Measurements from ENCODE around the gene HVCN1.

HVCN1 gene

DNA sequence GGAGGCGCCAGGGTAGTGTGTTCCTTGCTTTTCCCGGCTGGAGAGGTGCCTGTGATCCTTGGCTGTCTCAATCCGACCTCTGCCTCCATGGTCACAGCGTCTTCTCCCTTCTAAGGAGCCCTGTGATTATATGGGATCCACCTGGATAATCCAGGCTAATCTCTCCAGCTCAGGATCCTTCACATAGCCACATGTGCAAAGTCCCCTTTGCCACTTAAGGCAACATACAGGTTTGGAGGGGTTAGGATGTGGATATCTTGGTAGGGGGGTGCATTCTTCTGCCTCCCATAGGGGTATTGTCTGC lies 1.2 kb upstream of the HVCN1 start:
- no peak for DNase-seq (ENCODE audit: low read depth)
- TF ChIP-seq, protein P1, sequence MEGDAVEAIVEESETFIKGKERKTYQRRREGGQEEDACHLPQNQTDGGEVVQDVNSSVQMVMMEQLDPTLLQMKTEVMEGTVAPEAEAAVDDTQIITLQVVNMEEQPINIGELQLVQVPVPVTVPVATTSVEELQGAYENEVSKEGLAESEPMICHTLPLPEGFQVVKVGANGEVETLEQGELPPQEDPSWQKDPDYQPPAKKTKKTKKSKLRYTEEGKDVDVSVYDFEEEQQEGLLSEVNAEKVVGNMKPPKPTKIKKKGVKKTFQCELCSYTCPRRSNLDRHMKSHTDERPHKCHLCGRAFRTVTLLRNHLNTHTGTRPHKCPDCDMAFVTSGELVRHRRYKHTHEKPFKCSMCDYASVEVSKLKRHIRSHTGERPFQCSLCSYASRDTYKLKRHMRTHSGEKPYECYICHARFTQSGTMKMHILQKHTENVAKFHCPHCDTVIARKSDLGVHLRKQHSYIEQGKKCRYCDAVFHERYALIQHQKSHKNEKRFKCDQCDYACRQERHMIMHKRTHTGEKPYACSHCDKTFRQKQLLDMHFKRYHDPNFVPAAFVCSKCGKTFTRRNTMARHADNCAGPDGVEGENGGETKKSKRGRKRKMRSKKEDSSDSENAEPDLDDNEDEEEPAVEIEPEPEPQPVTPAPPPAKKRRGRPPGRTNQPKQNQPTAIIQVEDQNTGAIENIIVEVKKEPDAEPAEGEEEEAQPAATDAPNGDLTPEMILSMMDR (conservative IDR thresholded peaks at IDR 0.05; ENCODE audit: control insufficient read depth, insufficient read depth, low read depth, low read length): no peak
- H3K4me3 ChIP-seq (ENCODE audit: control insufficient read depth, low read depth, low read length): no peak overlapping the region

DNA sequence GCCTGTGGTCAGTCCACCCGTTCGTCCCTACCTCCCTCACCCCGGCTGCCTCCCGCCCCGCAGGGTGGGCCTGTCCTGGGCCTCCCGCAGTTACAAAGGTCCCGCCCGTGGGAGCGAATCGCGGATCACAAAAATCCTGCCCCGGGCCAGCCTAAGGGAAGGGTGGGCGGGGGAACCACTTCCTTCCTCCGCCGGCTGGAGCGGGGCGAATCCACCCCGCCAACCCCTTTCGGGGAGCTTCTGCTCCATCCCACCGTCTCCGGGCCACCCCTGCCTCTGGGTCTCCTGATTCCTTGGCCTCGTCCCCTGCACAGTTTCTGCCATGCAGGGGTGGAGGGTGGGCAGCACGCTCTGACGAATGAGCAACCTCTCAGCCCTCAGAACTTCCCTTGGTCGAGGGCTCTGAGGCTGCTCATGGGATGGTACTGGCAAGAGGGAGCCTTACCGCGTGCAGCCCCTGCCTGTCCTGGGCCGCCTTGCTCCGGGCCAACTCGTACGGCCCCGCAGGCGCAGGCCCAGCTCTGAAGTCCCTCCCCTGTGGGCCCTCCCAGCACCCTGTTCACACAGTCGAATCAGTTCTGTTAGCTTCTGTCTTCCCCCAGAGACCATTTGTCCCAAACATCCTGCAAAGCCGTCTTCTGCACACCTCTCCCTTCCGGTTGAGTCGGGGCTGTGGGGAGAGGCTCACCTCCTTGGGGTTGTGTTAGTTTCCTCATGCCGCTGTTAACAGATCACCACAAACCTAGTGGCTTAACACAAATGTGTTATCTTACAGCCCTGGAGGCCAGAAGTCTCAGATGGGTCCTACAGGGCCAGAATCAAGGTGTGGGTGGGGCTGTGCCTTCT lies 589 bp upstream of the HVCN1 start:
- TF ChIP-seq, protein P1 (conservative IDR thresholded peaks at IDR 0.05; ENCODE audit: control insufficient read depth, insufficient read depth, low read depth, low read length): no peak
- H3K4me3 ChIP-seq (ENCODE audit: control insufficient read depth, low read depth, low read length): peak overlapping the region; percentile 43
- DNase-seq (ENCODE audit: low read depth): peak; percentile 16

DNA sequence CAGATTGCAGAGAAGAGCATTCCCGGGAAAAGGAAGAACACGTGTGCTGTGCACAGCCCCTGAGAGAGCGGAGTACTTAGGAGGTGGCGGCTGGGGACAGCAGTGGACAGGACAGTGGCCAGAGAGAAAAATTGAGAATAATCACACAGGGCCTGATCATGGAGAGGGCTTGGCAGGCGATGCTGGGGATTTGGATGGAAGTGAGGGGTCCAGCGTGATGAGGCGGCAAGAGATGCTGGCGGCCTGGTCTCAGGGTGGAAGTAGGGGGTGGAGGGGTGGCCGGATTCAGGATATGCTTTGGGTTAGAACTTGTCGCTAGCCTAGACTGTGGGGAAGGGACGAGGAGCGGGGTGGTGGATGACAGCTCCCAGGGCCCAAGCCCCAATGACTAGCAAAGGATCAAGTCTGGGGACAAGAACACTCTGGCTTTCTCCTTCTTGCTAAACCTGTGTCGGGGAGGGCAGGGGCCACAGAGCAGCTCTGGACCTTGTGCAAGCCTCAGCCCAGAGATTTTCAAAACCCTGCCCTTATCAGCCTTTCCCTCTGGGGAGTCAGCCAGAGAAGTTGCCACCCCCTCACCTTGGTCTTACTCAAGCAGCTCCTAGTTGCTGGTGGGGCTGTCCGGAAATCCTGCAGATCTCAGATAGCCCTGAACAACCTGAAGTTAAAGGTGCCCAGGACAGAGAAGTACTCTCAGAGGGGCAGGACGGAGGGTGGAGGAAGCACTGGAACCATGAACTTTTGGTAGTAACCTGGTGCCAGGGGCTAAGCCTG lies 1.3 kb downstream of the HVCN1 start:
- DNase-seq (ENCODE audit: low read depth): no peak
- TF ChIP-seq, protein P1 (conservative IDR thresholded peaks at IDR 0.05; ENCODE audit: control insufficient read depth, insufficient read depth, low read depth, low read length): no peak
- no peak overlapping the region for H3K4me3 ChIP-seq (ENCODE audit: control insufficient read depth, low read depth, low read length)

DNA sequence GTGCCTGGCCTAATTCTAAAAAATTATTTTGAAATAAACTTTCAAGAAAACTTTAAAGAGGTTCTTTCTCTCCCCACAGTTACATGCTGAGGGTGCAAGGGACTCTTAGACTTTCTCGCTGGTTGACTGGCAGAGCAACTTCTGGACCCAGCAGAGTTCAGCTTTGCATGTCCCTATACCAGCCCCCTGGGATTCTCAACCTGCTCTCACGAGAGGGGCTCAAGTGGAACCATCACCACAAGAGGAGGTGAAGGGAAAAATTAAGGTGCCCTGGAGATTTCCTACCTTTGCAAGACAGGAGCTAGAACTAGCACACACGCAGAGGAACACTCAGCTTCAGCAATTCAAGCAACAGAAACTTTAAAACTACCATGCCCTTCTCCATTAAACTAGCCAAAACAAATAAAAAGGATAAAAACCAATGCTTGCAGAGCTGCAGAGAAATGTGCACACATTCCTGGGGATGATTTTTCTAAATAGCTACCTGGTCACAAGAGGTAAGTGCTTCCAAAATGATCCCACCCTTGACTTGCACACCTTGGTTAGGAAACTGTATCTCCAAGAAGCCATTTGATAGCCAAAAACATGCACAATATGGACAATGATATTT lies 2.5 kb downstream of the HVCN1 start:
- no peak for DNase-seq (ENCODE audit: low read depth)
- H3K4me3 ChIP-seq (ENCODE audit: control insufficient read depth, low read depth, low read length): no peak overlapping the region
- TF ChIP-seq, protein P1 (conservative IDR thresholded peaks at IDR 0.05; ENCODE audit: control insufficient read depth, insufficient read depth, low read depth, low read length): no peak

DNA sequence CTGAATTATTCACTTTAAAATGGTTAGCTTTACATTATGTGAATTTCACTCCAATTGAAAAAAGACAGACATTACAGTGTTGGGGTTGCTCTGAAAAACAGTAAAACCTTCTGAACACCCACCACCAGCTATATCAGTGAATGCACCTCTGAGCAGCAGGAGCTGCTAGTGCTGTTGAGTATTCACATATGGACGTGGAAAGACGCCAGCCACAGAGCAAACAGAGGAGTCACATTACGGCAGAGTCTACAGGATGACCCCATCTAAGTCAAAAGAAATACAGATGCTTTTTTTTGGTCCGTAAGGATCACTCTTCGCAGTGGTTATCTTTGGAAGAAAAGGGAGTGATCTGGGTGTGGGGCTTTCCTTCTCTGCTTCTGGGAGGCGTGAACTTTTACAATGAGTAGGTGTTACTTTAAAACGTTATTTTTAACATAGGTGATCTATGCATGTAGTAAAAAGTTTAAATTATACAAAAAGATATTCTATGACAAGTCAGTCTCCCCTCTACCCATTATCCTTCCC lies 4.5 kb downstream of the HVCN1 start:
- TF ChIP-seq, protein P1 (conservative IDR thresholded peaks at IDR 0.05; ENCODE audit: control insufficient read depth, insufficient read depth, low read depth, low read length): no peak
- no peak for DNase-seq (ENCODE audit: low read depth)
- H3K4me3 ChIP-seq (ENCODE audit: control insufficient read depth, low read depth, low read length): no peak overlapping the region

DNA sequence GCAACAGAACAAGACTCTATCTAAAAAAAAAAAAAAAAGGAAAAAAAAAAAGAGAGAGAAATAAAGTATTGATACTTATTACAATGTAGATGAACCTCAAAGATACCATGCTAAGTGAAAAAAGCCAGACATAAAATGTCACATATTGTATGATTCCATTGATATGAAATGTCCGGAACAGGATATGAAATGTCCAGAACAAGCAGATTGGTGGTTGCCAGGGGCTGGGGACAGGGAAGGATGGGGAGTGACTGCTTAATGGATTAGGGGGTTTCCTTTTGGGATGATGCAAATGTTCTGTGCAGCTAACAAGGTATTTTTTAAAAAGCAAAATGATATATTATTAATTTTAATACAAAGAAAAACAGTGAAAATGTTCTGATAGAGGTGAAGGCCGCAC lies 5.0 kb downstream of the HVCN1 start:
- DNase-seq (ENCODE audit: low read depth): no peak
- TF ChIP-seq, protein P1 (conservative IDR thresholded peaks at IDR 0.05; ENCODE audit: control insufficient read depth, insufficient read depth, low read depth, low read length): no peak
- no peak overlapping the region for H3K4me3 ChIP-seq (ENCODE audit: control insufficient read depth, low read depth, low read length)
